T-helper 2 cell treated with Interferon-gamma antibody and Interleukin-4, amounts not matched to agents 100 ng/mL and 5 ng/mL, for 36 hours (primary cell): ENCODE measurements around the gene SNRK. TPM values are rescaled to one million over a fixed set of nuclear protein-coding genes. Genes with fewer than 3 reads are reported as not detected.

ENCODE experiments used
- intact Hi-C: fragments of 100-400 bp; cut with micrococcal nuclease; formaldehyde crosslinking; loops from one replicate; pipeline ENCODE4 v1.15.1; 2023
- total RNA-seq: library from RNA; stranded (reverse); gene quantifications from 2 replicates; pipeline ENCODE4 v1.2.3, GENCODE V29; 2022

The SNRK gene
- total RNA-seq, 1 donor from 2014 or later, result 59.7 TPM

GRCh38 chr3:43268636-43269035 lies 17.7 kb upstream of the SNRK start:
- intact Hi-C loops, result no loop called here

- intact Hi-C loops, result no loop called here
Observed at GRCh38 chr3:43270078-43270477, 16.3 kb upstream of the SNRK start.

GRCh38 chr3:43273416-43273815 lies 12.9 kb upstream of the SNRK start:
- intact Hi-C loops, result no loop called here

GRCh38 chr3:43279082-43279481 lies 7.3 kb upstream of the SNRK start:
- intact Hi-C loops, result no loop called here

DNA sequence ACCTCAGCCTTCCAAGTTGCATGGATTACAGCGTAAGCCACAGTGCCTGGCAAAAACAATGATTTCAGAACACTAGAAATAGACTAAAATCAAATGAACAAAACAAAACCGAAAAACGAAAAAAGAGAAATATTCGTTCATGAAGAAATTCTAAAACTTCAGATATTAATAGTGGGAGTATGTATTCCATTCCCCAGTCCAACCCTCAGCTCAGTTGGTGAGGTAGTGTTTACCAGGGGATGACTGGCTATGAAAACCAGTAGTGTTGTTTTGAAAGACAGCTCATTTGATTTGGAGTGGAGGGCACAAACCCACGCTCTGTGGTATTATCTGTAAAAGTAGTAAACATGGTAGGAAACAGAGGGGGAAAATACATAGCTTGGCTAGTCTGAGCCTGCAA lies 6.8 kb upstream of the SNRK start:
- intact Hi-C loops, result no loop called here

GRCh38 chr3:43281020-43281419 lies 5.3 kb upstream of the SNRK start:
- intact Hi-C loops, result no loop called here

DNA sequence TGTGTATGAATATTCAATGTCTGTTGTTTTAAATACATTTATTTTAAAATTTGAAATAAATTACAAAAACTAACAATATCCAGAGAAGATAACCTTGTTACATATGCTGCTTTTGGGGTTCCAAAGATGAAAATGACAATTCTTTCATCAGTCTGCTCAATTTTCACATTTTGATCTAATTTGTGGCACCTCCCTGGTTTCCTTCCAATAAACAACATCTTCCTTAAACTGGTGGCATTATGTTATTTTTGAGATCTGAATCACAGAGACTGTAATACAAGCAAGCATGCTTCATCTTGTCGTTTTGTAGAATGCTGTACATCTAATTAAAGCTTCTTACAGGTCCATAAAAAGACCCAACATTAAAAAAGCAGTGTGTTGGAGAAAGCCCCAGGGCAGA lies 2.2 kb upstream of the SNRK start:
- intact Hi-C loops, result no loop called here

GRCh38 chr3:43285644-43286043 lies 696 bp upstream of the SNRK start:
- intact Hi-C loops, result loop anchor here (1.0 to 5.0 kb wide), 4 partner anchors 103 to 405 kb away; partner anchors contain the start of genes ABHD5 and ANO10

- intact Hi-C loops, result loop anchor here (1.0 to 5.0 kb wide), 5 partner anchors 60 to 404 kb away; partner anchors contain the start of genes ABHD5 and ANO10
Observed at GRCh38 chr3:43286841-43287499, 630 bp downstream of the SNRK start.

DNA sequence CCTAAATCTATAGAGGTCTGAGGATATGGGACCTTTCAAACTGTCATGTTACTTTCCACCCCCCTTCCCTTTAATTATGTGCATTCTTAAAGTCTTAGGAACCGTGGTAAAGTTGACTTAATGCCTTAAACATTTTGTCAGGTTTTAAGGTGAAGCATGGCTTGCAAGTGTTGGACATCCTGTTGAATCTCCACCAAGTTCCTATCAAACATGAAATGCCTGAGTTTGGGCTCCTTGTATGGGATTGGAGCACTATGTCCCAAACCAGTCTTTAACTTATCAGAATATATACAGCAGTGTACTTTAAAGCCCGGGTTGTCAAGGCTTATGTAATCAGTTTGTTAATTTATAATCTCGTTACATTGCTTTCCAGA lies 1.1 kb downstream of the SNRK start:
- intact Hi-C loops, result loop anchor here (1.0 to 5.0 kb wide), 4 partner anchors 60 to 403 kb away; partner anchors contain the start of genes ABHD5 and ANO10

DNA sequence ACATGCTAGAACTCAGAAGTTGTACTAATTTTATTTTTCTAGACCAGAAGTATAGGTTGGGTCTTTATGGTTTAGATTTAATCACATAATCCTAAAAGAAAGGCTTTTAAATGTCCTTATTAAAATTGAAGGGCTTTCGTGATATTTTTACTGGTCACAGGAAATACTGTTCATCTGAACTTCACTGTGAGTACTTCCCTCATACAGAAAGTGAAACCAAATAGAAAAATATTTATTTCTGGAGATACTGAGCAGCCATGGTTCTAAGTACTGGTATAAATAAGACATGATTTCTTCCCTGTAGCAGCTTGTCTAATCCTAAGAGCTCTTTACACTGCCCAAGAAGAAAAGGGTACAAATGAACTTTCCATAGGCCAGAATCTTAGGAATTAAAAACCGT lies 2.0 kb downstream of the SNRK start:
- intact Hi-C loops, result loop anchor here (1.0 to 5.0 kb wide), 6 partner anchors 8 to 484 kb away; partner anchors contain the start of genes ANO10 and HIGD1A

GRCh38 chr3:43288850-43289249 lies 2.5 kb downstream of the SNRK start:
- intact Hi-C loops, result loop anchor here (1.0 to 5.0 kb wide), 6 partner anchors 7 to 484 kb away; partner anchors contain the start of genes ANO10 and HIGD1A

DNA sequence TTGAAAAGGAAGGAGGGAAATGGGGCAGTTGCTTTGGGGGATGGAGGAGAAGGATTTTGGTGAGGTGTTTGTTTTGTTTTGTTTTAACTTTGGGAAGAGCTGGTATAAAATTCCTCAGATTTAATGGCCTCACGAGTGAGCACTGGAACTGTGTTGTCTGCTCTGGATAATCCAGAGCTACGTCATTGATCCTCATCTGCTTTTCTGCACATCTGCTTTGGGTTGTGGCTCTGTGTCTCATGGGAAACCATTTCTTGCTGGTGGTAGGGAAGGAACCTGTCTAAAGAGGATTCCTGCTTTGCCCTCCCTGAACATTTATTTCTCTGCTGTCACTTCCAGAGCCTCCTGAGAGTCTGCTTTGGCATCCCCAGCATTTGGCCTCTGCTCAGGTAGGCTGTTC lies 3.1 kb downstream of the SNRK start:
- intact Hi-C loops, result loop anchor here (2.0 to 5.0 kb wide), 4 partner anchors 13 to 485 kb away; partner anchors contain the start of genes ANO10 and HIGD1A

DNA sequence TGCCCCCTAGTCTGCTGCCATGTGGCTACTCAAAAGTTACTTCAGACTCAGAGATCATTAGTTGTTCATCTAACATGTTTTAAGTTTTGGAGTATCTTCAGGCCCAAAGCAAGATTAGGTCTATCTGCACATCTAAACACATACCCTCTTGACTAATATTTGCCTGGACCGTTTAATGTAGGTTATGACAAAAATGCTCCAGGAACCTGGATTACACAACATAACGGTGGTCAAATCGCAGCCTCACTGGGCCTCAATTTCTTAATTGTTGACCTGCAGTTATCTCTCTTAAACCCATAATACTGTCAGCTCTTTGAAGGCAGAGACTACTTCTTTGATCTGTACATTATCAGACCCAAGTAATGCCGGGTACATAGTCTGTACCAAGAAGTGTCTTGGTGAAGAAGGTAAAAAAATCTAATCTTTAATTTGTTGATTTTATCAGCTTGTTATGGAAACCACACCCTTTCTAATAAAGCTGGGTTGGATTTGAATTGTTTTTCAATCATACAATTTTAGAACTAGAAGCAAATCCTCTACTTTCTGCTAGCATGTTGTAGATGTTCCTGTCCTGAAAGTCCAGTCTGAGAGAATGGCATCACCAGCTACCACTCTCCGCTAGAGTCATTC lies 3.6 kb downstream of the SNRK start:
- intact Hi-C loops, result loop anchor here (2.0 to 5.0 kb wide), 4 partner anchors 13 to 485 kb away; partner anchors contain the start of genes ANO10 and HIGD1A

GRCh38 chr3:43290956-43291355 lies 4.6 kb downstream of the SNRK start:
- intact Hi-C loops, result no loop called here

DNA sequence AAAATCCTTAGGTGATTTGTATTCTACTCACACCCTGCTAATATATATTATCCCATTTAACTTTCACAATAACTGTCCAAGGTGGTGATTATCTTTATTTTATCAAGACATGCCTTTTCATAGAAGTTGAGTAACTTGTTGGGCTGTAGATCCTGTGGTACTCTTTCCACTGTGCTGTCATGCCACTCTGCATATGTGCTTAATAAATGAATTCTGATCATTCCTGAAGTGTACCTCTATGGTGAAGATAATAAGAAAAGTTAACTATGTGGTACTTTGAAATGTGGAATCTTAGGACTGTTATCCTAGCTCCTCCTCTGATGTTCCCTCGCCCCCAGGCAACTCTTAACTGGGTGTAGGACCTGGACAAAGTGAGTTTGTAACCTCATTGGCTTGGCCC lies 5.2 kb downstream of the SNRK start:
- intact Hi-C loops, result no loop called here

GRCh38 chr3:43294975-43295374 lies 8.6 kb downstream of the SNRK start:
- intact Hi-C loops, result no loop called here

- intact Hi-C loops, result loop anchor here (1.0 to 2.0 kb wide), 2 partner anchors 8 to 50 kb away; no protein-coding TSS in a partner anchor
Observed at GRCh38 chr3:43296565-43296964, 10.2 kb downstream of the SNRK start.

DNA sequence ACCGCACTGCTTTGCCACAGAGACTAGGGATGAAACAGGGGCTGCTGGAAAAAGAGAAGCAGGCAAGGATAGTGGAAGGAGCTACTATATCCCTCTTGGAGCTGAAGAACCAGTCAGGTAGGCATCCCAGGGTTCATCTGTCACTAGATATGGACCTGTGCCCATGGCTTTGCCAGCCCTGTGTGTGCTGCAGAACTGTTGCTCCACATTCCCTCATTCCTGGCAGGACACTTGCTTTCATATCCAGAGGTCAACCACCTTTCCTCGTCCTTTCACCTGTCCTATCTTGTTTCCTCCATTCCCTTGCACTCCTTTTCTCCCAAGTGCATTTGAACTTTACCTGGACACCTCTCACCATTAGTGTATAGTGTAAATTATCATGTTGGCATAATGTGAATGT lies 12.0 kb downstream of the SNRK start:
- intact Hi-C loops, result no loop called here

- intact Hi-C loops, result no loop called here
Observed at GRCh38 chr3:43298761-43299160, 12.4 kb downstream of the SNRK start.

DNA sequence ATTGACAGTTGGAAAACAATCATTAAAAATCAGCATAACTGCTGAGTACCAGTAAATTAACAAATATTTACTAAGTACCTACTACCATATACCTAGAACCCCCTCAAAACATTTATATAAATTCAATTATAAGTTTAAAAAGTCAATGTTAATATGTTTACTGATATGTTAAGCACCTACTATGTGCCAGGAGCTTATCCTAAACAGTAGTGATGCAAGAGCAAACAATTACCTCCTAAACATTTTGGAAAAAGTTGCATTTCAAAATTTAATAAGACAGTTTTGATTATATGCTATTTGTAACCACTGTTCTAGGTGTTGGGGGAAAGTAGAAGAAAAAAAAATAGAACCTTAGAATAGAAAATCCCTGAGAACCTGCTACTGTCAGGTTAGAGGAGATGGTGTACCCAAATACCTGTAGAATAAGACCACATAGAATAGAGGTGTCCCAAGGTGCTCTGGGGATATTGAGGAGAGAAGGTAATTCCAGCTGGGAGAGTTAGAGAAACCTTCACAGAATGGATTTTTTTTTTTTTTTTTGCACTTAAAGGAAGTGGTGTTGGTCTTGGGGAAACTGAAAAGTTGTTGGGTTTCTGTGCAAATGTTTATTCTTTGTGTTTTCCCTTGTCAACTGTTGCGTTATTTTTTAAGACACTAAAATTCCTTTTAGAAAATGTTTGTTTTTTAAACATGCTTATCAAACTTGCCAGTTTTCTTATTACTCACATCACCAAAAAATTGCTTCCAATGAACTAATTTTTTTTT lies 16.0 kb downstream of the SNRK start:
- intact Hi-C loops, result loop anchor here (2.0 kb wide), 1 partner anchor 13 kb away; no protein-coding TSS in a partner anchor

GRCh38 chr3:43304126-43304525 lies 17.8 kb downstream of the SNRK start:
- intact Hi-C loops, result no loop called here
